HEK293 (cell line): ENCODE results near the gene SERPINB6.

Source experiments
- CTCF ChIA-PET: fragments of 350-600 bp; formaldehyde crosslinking; extraction: SDS; loops from one replicate; lab custom pipeline; 2021; ENCODE audit warnings: antibody characterized with exemption; lab: Yijun Ruan, JAX
- POLR2A ChIA-PET: fragments of 300-600 bp; formaldehyde crosslinking; extraction: SDS; loops from one replicate; lab custom pipeline; 2020; ENCODE audit warnings: antibody characterized with exemption, inconsistent platforms; lab: Yijun Ruan, JAX
- H3K27ac ChIP-seq: fragments of 200-500 bp; sonication (Bioruptor generic); 2 replicates; pipeline ENCODE4 v1.5.1; 2014; ENCODE audit warnings: low read depth, low read length, control low read depth, inconsistent platforms; ENCODE audit errors: extremely low read depth
- H3K36me3 ChIP-seq, 2 experiments: fragments of 200-500 bp in 1 of 2; sonication (Bioruptor generic) in 1 of 2; 1 replicate in 1 of 2; 2 replicates in 1 of 2; pipeline ENCODE4 v1.5.1; 2014 to 2017; ENCODE audit warnings: inconsistent platforms in 2 of 2, low read length in 2 of 2; ENCODE audit not compliant: control insufficient read depth in 2 of 2, insufficient read depth in 1 of 2
- H3K4me1 ChIP-seq: fragments of 200-500 bp; sonication (Bioruptor generic); 2 replicates; pipeline ENCODE4 v1.5.1; 2014; ENCODE audit warnings: mild to moderate bottlenecking, low read length, inconsistent platforms; ENCODE audit not compliant: control insufficient read depth, insufficient read depth
- H3K4me3 ChIP-seq: 2 replicates; pipeline ENCODE4 v1.5.1; 2011; ENCODE audit warnings: low read depth, mild to moderate bottlenecking, control low read depth, low read length, moderate library complexity
- H3K9me3 ChIP-seq: fragments of 200-500 bp; sonication (Bioruptor generic); 2 replicates; pipeline ENCODE4 v1.5.1; 2014; ENCODE audit warnings: low read depth, low read length, inconsistent platforms; ENCODE audit not compliant: control insufficient read depth, insufficient read depth
- GFI1B ChIP-seq: fragments of 450-650 bp; formaldehyde crosslinking; IDR thresholded peaks from 2 replicates; pipeline ENCODE4 v1.5.1; 2016; ENCODE audit warnings: missing biosample characterization, missing genetic modification characterization
- KLF9 ChIP-seq: fragments of 450-650 bp; formaldehyde crosslinking; IDR thresholded peaks from 2 replicates; pipeline ENCODE4 v1.5.1; 2016; ENCODE audit warnings: missing biosample characterization, missing genetic modification characterization, low read depth
- PRDM1 ChIP-seq: fragments of 450-650 bp; formaldehyde crosslinking; IDR thresholded peaks from 2 replicates; pipeline ENCODE4; 2016; ENCODE audit warnings: missing biosample characterization, missing genetic modification characterization
- PRDM10 ChIP-seq: fragments of 450-650 bp; formaldehyde crosslinking; IDR thresholded peaks from 2 replicates; pipeline ENCODE4 v1.5.1; 2016; ENCODE audit warnings: missing biosample characterization, missing genetic modification characterization
- SCRT2 ChIP-seq: fragments of 450-650 bp; formaldehyde crosslinking; IDR thresholded peaks from 2 replicates; pipeline ENCODE4 v1.5.1; 2016; ENCODE audit warnings: missing biosample characterization, missing genetic modification characterization
- SP2 ChIP-seq: fragments of 450-650 bp; formaldehyde crosslinking; IDR thresholded peaks from 2 replicates; pipeline ENCODE4 v1.5.1; 2016; ENCODE audit warnings: missing biosample characterization, missing genetic modification characterization
- SP3 ChIP-seq: fragments of 450-650 bp; formaldehyde crosslinking; IDR thresholded peaks from 2 replicates; pipeline ENCODE4 v1.5.1; 2016; ENCODE audit warnings: missing biosample characterization, missing genetic modification characterization
- WT1 ChIP-seq: fragments of 450-650 bp; formaldehyde crosslinking; IDR thresholded peaks from 2 replicates; pipeline ENCODE4 v1.5.1; 2016; ENCODE audit warnings: missing biosample characterization, missing genetic modification characterization
- YY1 ChIP-seq: fragments of 450-650 bp; formaldehyde crosslinking; IDR thresholded peaks from 2 replicates; pipeline ENCODE4 v1.5.1; 2018; ENCODE audit warnings: missing biosample characterization, missing genetic modification characterization
- ZBTB17 ChIP-seq: fragments of 450-650 bp; formaldehyde crosslinking; IDR thresholded peaks from 2 replicates; pipeline ENCODE4 v1.5.1; 2016; ENCODE audit warnings: missing biosample characterization, missing genetic modification characterization
- ZBTB20 ChIP-seq: fragments of 450-650 bp; formaldehyde crosslinking; IDR thresholded peaks from 2 replicates; pipeline ENCODE4 v1.5.1; 2016; ENCODE audit warnings: missing biosample characterization, missing genetic modification characterization
- ZBTB48 ChIP-seq: fragments of 450-650 bp; formaldehyde crosslinking; IDR thresholded peaks from 2 replicates; pipeline ENCODE4 v1.5.1; 2016; ENCODE audit warnings: missing biosample characterization, missing genetic modification characterization
- ZEB2 ChIP-seq: fragments of 450-650 bp; formaldehyde crosslinking; IDR thresholded peaks from 2 replicates; pipeline ENCODE4 v1.5.1; 2016; ENCODE audit warnings: missing biosample characterization, missing genetic modification characterization
- ZFP69B ChIP-seq: fragments of 450-650 bp; formaldehyde crosslinking; IDR thresholded peaks from 2 replicates; pipeline ENCODE4 v1.5.1; 2016; ENCODE audit warnings: missing biosample characterization, missing genetic modification characterization
- ZNF10 ChIP-seq: fragments of 450-650 bp; formaldehyde crosslinking; IDR thresholded peaks from 2 replicates; pipeline ENCODE4 v1.5.1; 2017; ENCODE audit warnings: missing biosample characterization, missing genetic modification characterization
- ZNF335 ChIP-seq: fragments of 450-650 bp; formaldehyde crosslinking; conservative IDR thresholded peaks from 2 replicates; pipeline ENCODE4 v1.5.1; 2016; ENCODE audit warnings: missing biosample characterization, missing genetic modification characterization
- ZNF341 ChIP-seq: fragments of 450-650 bp; formaldehyde crosslinking; IDR thresholded peaks from 2 replicates; pipeline ENCODE4; 2016; ENCODE audit warnings: low read depth, missing biosample characterization, missing genetic modification characterization
- ZNF362 ChIP-seq: fragments of 450-650 bp; formaldehyde crosslinking; IDR thresholded peaks from 2 replicates; pipeline ENCODE4 v1.5.1; 2016; ENCODE audit warnings: missing biosample characterization, missing genetic modification characterization
- ZNF530 ChIP-seq: fragments of 450-650 bp; formaldehyde crosslinking; IDR thresholded peaks from 2 replicates; pipeline ENCODE4 v1.5.1; 2016; ENCODE audit warnings: low read depth, missing biosample characterization, missing genetic modification characterization
- ZNF561 ChIP-seq: fragments of 450-650 bp; IDR thresholded peaks from 2 replicates; pipeline ENCODE4 v1.5.1; 2018; ENCODE audit warnings: missing biosample characterization, missing genetic modification characterization, borderline replicate concordance
- ZNF600 ChIP-seq: fragments of 450-650 bp; formaldehyde crosslinking; IDR thresholded peaks from 2 replicates; pipeline ENCODE4 v1.5.1; 2016; ENCODE audit warnings: missing biosample characterization, missing genetic modification characterization
- ZNF629 ChIP-seq: fragments of 450-650 bp; formaldehyde crosslinking; IDR thresholded peaks from 2 replicates; pipeline ENCODE4 v1.5.1; 2017; ENCODE audit warnings: missing biosample characterization, missing genetic modification characterization
- ZNF776 ChIP-seq: fragments of 450-650 bp; formaldehyde crosslinking; IDR thresholded peaks from 2 replicates; pipeline ENCODE4 v1.5.0; 2017; ENCODE audit warnings: missing biosample characterization, missing genetic modification characterization, borderline replicate concordance
- TF ChIP-seq, protein P1 (sequence below): fragments of 450-650 bp; formaldehyde crosslinking; IDR thresholded peaks from 2 replicates; pipeline ENCODE4 v1.5.1; 2016; ENCODE audit warnings: missing biosample characterization, missing genetic modification characterization
- TF ChIP-seq, protein P2 (sequence below): fragments of 450-650 bp; formaldehyde crosslinking; IDR thresholded peaks from 2 replicates; pipeline ENCODE4 v1.5.1; 2016; ENCODE audit warnings: missing biosample characterization, missing genetic modification characterization, low read depth
- TF ChIP-seq, protein P3 (sequence below): fragments of 450-650 bp; formaldehyde crosslinking; IDR thresholded peaks from 2 replicates; pipeline ENCODE4 v1.5.1; 2016; ENCODE audit warnings: missing biosample characterization, missing genetic modification characterization
- TF ChIP-seq, protein P4 (sequence below): fragments of 450-650 bp; IDR thresholded peaks from 2 replicates; pipeline ENCODE4 v1.5.1; 2018; ENCODE audit warnings: missing biosample characterization, mild to moderate bottlenecking, missing genetic modification characterization

Gene SERPINB6

GRCh38 chr6:2989332-2990247 lies 18.2 kb upstream of the SERPINB6 start:
- Histone ChIP-seq H3K4me3 (peak overlapping the region; percentile 62), H3K36me3 (no peaks in the 10 kb centered on the region), H3K4me1 (peaks cover 26% of the 10 kb centered on the region), H3K9me3 (no peaks in the 10 kb centered on the region), H3K27ac (peak overlapping the region; percentile 90)
- POLR2A ChIA-PET, result interaction anchor here (0.6 to 4.0 kb wide), 32 partner anchors 9 to 1032 kb away, joined by 3 to 39 read pairs (median 6); partner anchors contain the start of genes BPHL, NQO2, RIPK1 and SERPINB1
- CTCF ChIA-PET, result interaction anchor here (0.6 to 5.4 kb wide), 37 partner anchors 9 to 271 kb away, joined by 3 to 72 read pairs (median 5); partner anchors contain the start of gene NQO2
- TF ChIP-seq KLF9 (tag by site-specific recombination) (no peak), SCRT2 (tag by site-specific recombination) (peak; percentile 60), ZNF10 (tag by site-specific recombination) (0 out of 2 replicates have a peak, but pooled peaks have one; percentile 5), ZNF776 (tag by site-specific recombination) (no peak), ZNF530 (no peak), PRDM1 (no peak), ZNF362 (tag by site-specific recombination) (no peak), ZNF335 (tag by site-specific recombination) (peak; percentile 76), ZBTB17 (tag by site-specific recombination) (peak; percentile 77), YY1 (tag by site-specific recombination) (peak; percentile 75), ZBTB20 (tag by site-specific recombination) (peak; percentile 52; the same call in 1 of the 2 replicates), ZFP69B (tag by site-specific recombination) (peak; percentile 59), WT1 (tag by site-specific recombination) (peak; percentile 25; the same call in 1 of the 2 replicates), GFI1B (peak; percentile 9; the same call in 1 of the 2 replicates), ZNF341 (peak; percentile 44; the same call in 1 of the 2 replicates), ZNF600 (tag by site-specific recombination) (peak; percentile 70), ZNF629 (tag by site-specific recombination) (peak; percentile 26; the same call in 1 of the 2 replicates), ZEB2 (tag by site-specific recombination) (peak; percentile 93), ZNF561 (no peak), SP3 (tag by site-specific recombination) (peak; percentile 48; the same call in 1 of the 2 replicates), SP2 (tag by site-specific recombination) (peak; percentile 58), ZBTB48 (tag by site-specific recombination) (peak; percentile 80), PRDM10 (tag by site-specific recombination) (peak; percentile 99)
- TF ChIP-seq, protein P1, sequence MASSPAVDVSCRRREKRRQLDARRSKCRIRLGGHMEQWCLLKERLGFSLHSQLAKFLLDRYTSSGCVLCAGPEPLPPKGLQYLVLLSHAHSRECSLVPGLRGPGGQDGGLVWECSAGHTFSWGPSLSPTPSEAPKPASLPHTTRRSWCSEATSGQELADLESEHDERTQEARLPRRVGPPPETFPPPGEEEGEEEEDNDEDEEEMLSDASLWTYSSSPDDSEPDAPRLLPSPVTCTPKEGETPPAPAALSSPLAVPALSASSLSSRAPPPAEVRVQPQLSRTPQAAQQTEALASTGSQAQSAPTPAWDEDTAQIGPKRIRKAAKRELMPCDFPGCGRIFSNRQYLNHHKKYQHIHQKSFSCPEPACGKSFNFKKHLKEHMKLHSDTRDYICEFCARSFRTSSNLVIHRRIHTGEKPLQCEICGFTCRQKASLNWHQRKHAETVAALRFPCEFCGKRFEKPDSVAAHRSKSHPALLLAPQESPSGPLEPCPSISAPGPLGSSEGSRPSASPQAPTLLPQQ, result peak; percentile 16; the same call in 1 of the 2 replicates
- TF ChIP-seq, protein P2, sequence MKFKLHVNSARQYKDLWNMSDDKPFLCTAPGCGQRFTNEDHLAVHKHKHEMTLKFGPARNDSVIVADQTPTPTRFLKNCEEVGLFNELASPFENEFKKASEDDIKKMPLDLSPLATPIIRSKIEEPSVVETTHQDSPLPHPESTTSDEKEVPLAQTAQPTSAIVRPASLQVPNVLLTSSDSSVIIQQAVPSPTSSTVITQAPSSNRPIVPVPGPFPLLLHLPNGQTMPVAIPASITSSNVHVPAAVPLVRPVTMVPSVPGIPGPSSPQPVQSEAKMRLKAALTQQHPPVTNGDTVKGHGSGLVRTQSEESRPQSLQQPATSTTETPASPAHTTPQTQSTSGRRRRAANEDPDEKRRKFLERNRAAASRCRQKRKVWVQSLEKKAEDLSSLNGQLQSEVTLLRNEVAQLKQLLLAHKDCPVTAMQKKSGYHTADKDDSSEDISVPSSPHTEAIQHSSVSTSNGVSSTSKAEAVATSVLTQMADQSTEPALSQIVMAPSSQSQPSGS (tag by site-specific recombination), result no peak
- TF ChIP-seq, protein P3, sequence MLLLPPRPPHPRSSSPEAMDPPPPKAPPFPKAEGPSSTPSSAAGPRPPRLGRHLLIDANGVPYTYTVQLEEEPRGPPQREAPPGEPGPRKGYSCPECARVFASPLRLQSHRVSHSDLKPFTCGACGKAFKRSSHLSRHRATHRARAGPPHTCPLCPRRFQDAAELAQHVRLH (tag by site-specific recombination), result peak; percentile 75; the same call in 1 of the 2 replicates
- TF ChIP-seq, protein P4, sequence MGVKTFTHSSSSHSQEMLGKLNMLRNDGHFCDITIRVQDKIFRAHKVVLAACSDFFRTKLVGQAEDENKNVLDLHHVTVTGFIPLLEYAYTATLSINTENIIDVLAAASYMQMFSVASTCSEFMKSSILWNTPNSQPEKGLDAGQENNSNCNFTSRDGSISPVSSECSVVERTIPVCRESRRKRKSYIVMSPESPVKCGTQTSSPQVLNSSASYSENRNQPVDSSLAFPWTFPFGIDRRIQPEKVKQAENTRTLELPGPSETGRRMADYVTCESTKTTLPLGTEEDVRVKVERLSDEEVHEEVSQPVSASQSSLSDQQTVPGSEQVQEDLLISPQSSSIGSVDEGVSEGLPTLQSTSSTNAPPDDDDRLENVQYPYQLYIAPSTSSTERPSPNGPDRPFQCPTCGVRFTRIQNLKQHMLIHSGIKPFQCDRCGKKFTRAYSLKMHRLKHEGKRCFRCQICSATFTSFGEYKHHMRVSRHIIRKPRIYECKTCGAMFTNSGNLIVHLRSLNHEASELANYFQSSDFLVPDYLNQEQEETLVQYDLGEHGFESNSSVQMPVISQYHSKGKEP (tag by site-specific recombination), result no peak; the same call in 1 of the 2 replicates
